H9 (cell line): ENCODE measurements around the gene PRSS38. TPM values are rescaled to one million over a fixed set of nuclear protein-coding genes. Genes with fewer than 3 reads are reported as not detected.

ENCODE experiments used
- DNase-seq: peaks from one replicate; pipeline ENCODE4 v3.0.0-alpha.2; 2017
- H2AFZ ChIP-seq: one replicate; pipeline ENCODE4 v1.6.1; 2013; ENCODE audit warnings: mild to moderate bottlenecking, low read length, control low read depth, moderate library complexity
- H2AK5ac ChIP-seq: 2 replicates; pipeline ENCODE4 v1.6.1; 2013; ENCODE audit warnings: low read length, control low read depth, mixed read lengths; ENCODE audit not compliant: insufficient read length
- H2BK120ac ChIP-seq: one replicate; pipeline ENCODE4 v1.6.1; 2013; ENCODE audit warnings: low read depth, mild to moderate bottlenecking, low read length, control low read depth, inconsistent platforms; ENCODE audit not compliant: poor library complexity, severe bottlenecking
- H2BK12ac ChIP-seq: 2 replicates; pipeline ENCODE4 v1.6.1; 2013; ENCODE audit warnings: low read length, control low read depth, mixed read lengths, low read depth; ENCODE audit not compliant: insufficient read length
- H2BK15ac ChIP-seq: 2 replicates; pipeline ENCODE4 v1.6.1; 2013; ENCODE audit warnings: low read depth, low read length, control low read depth
- H2BK20ac ChIP-seq: one replicate; pipeline ENCODE4 v1.6.1; 2013; ENCODE audit warnings: low read depth, mild to moderate bottlenecking, low read length, control low read depth, inconsistent platforms; ENCODE audit not compliant: poor library complexity, severe bottlenecking
- H2BK5ac ChIP-seq: 2 replicates; pipeline ENCODE4 v1.6.1; 2013; ENCODE audit warnings: low read length, control low read depth, mixed read lengths; ENCODE audit not compliant: insufficient read length
- H3K14ac ChIP-seq: 2 replicates; pipeline ENCODE4 v1.6.1; 2013; ENCODE audit warnings: low read length, control low read depth; ENCODE audit not compliant: insufficient read depth
- H3K18ac ChIP-seq: 2 replicates; pipeline ENCODE4 v1.6.1; 2013; ENCODE audit warnings: low read depth, mild to moderate bottlenecking, mixed read lengths, low read length, control low read depth; ENCODE audit not compliant: insufficient read length
- H3K23ac ChIP-seq: 2 replicates; pipeline ENCODE4 v1.6.1; 2013; ENCODE audit warnings: low read length, control low read depth, mixed read lengths, low read depth; ENCODE audit not compliant: insufficient read length
- H3K23me2 ChIP-seq: 2 replicates; pipeline ENCODE4 v1.6.1; 2013; ENCODE audit warnings: low read depth, mild to moderate bottlenecking, mixed read lengths, low read length, control low read depth; ENCODE audit not compliant: insufficient read length, poor library complexity, severe bottlenecking
- H3K27ac ChIP-seq: 2 replicates; pipeline ENCODE4 v1.5.1; 2013; ENCODE audit warnings: low read length, control low read depth, mixed read lengths, low read depth; ENCODE audit not compliant: insufficient read length
- H3K27me3 ChIP-seq: 2 replicates; pipeline ENCODE4 v1.6.1; 2013; ENCODE audit warnings: low read length, control low read depth, inconsistent platforms; ENCODE audit not compliant: insufficient read depth
- H3K4ac ChIP-seq: 2 replicates; pipeline ENCODE4 v1.6.1; 2013; ENCODE audit warnings: low read depth, mild to moderate bottlenecking, control low read depth, inconsistent platforms, low read length, moderate library complexity
- H3K4me1 ChIP-seq: 2 replicates; pipeline ENCODE4 v1.6.1; 2013; ENCODE audit warnings: low read length, control low read depth, inconsistent platforms; ENCODE audit not compliant: insufficient read depth
- H3K4me2 ChIP-seq: 2 replicates; pipeline ENCODE4 v1.6.1; 2013; ENCODE audit warnings: low read length, control low read depth, mixed read lengths; ENCODE audit not compliant: insufficient read length, insufficient read depth
- H3K56ac ChIP-seq: 2 replicates; pipeline ENCODE4 v1.6.1; 2013; ENCODE audit warnings: low read depth, mild to moderate bottlenecking, mixed read lengths, low read length, control low read depth; ENCODE audit not compliant: insufficient read length
- H3K79me1 ChIP-seq: 2 replicates; pipeline ENCODE4 v1.6.1; 2013; ENCODE audit warnings: low read depth, mild to moderate bottlenecking, moderate library complexity, low read length, control low read depth, inconsistent platforms; ENCODE audit not compliant: insufficient read depth, poor library complexity, severe bottlenecking
- H3K79me2 ChIP-seq: 2 replicates; pipeline ENCODE4 v1.6.1; 2013; ENCODE audit warnings: low read length, control low read depth, inconsistent platforms; ENCODE audit not compliant: insufficient read depth
- H3K9ac ChIP-seq: 2 replicates; pipeline ENCODE4 v1.6.1; 2013; ENCODE audit warnings: low read length, control low read depth, mixed read lengths; ENCODE audit not compliant: insufficient read length; ENCODE audit errors: extremely low read depth
- H3K9me3 ChIP-seq: one replicate; pipeline ENCODE4 v1.6.1; 2013; ENCODE audit warnings: low read depth, low read length, inconsistent platforms; ENCODE audit not compliant: control insufficient read depth
- H3T11ph ChIP-seq: one replicate; pipeline ENCODE4 v1.6.1; 2013; ENCODE audit warnings: mild to moderate bottlenecking, low read length, control low read depth, inconsistent platforms
- H4K20me1 ChIP-seq: one replicate; pipeline ENCODE4 v1.6.1; 2013; ENCODE audit not compliant: control insufficient read depth, insufficient read length, insufficient read depth
- H4K5ac ChIP-seq: 2 replicates; pipeline ENCODE4 v1.6.1; 2013; ENCODE audit warnings: low read depth, mild to moderate bottlenecking, mixed read lengths, low read length, control low read depth; ENCODE audit not compliant: insufficient read length
- H4K8ac ChIP-seq: replicated peaks from 2 replicates; pipeline ENCODE4 v1.6.1; 2013; ENCODE audit warnings: low read length, control low read depth, mixed read lengths, low read depth; ENCODE audit not compliant: insufficient read length
- H4K91ac ChIP-seq: 2 replicates; pipeline ENCODE4 v1.6.1; 2013; ENCODE audit warnings: low read depth, mild to moderate bottlenecking, moderate library complexity, mixed read lengths, low read length, control low read depth; ENCODE audit not compliant: insufficient read length
- H3K27ac Mint-ChIP-seq, 3 experiments: 2 replicates in 2 of 3; 3 replicates in 1 of 3; pipeline ENCODE4 v1.8.0; 2020 to 2021; ENCODE audit warnings: mixed read lengths in 3 of 3, mild to moderate bottlenecking in 1 of 3, moderate library complexity in 1 of 3
- H3K27me3 Mint-ChIP-seq: 2 replicates; pipeline ENCODE4 v1.8.0; 2021; ENCODE audit warnings: low read depth, mild to moderate bottlenecking, moderate library complexity, mixed read lengths
- H3K36me3 Mint-ChIP-seq, 3 experiments: 2 replicates in 2 of 3; 3 replicates in 1 of 3; pipeline ENCODE4 v1.8.0; 2020 to 2021; ENCODE audit warnings: low read depth in 3 of 3, mixed read lengths in 3 of 3; ENCODE audit not compliant: insufficient read depth in 1 of 3
- H3K4me1 Mint-ChIP-seq, 2 experiments: 2 replicates each; pipeline ENCODE4 v1.8.0; 2020; ENCODE audit warnings: mixed read lengths in 2 of 2
- H3K4me3 Mint-ChIP-seq, 2 experiments: 2 replicates in 1 of 2; 3 replicates in 1 of 2; pipeline ENCODE4 v1.8.0; 2020 to 2021; ENCODE audit warnings: mild to moderate bottlenecking in 2 of 2, mixed read lengths in 2 of 2, moderate library complexity in 1 of 2
- H3K9me3 Mint-ChIP-seq, 2 experiments: 2 replicates in 1 of 2; 3 replicates in 1 of 2; pipeline ENCODE4 v1.8.0; 2020; ENCODE audit warnings: mild to moderate bottlenecking in 2 of 2, mixed read lengths in 2 of 2, moderate library complexity in 1 of 2
- WGBS: extraction: QIAGEN DNeasy Blood & Tissue Kit; methylation state at CpG from one replicate; pipeline ENCODE4 v1.1.7; 2013; ENCODE audit warnings: missing lambda C conversion rate, low lambda C conversion rate, mixed read lengths; ENCODE audit not compliant: insufficient read length; ENCODE audit errors: extremely low coverage; 5-methylcytosine and 5-hydroxymethylcytosine counted together
- total RNA-seq: library from RNA; stranded (reverse); gene quantifications from 2 replicates; pipeline ENCODE4 v1.2.1, GENCODE V29; 2021
- TF ChIP-seq, protein P1 (sequence below): fragments of 200-600 bp; sonication (generic); conservative IDR thresholded peaks from 3 replicates; pipeline ENCODE4 v1.8.0; 2021; ENCODE audit warnings: antibody characterized with exemption, mild to moderate bottlenecking

The PRSS38 gene
- total RNA-seq, 1 experiment from 2014 or later, result not detected

DNA sequence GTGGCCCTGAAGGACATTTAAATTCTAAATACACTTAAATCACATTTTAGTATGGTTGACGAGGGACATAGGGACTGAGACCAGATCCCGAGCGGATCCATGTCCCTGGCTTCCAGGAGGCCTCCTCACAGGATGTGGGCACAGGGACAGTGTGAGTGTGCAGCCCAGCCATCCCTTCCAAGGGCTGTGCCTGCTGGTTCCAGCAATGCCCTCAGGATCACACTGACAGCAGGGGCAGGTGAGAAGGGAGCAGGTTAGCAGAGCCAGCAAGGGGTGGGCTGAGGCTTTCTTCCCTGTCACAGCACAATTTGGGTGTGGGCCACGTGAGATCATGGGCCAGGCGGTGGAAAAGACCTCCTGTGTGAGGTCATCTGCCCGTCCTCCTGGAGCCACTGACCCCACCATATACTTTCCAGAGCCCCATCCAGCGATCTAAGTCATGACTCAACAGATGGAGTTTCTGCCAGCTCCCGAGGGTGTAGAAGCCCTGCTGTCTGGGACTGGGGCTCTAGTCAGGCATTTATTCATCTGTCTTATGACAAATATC, 37.0 kb upstream of the PRSS38 start:
- H3K23ac ChIP-seq, result no peak overlapping the region
- H3K4me1 ChIP-seq, result no peaks in the 10 kb centered on the region
- H2AFZ ChIP-seq, result no peak overlapping the region
- H3K14ac ChIP-seq, result no peak overlapping the region; the same call in 1 of the 2 replicates
- H3K4me1 Mint-ChIP-seq, result no peaks in the 10 kb centered on the region
- H3K27ac Mint-ChIP-seq, result no peak overlapping the region; a peak in 1 of 7 replicates
- no peak overlapping the region for H3K18ac ChIP-seq
- no peak overlapping the region for H2BK120ac ChIP-seq
- H2AK5ac ChIP-seq, result no peak overlapping the region
- no peak overlapping the region for H3K56ac ChIP-seq
- no CpG with 5 or more reads among the region's 8 CpGs for WGBS
- H4K8ac ChIP-seq, result no peak overlapping the region
- H3K9ac ChIP-seq, result no peak overlapping the region
- no peak overlapping the region for H3K4me3 Mint-ChIP-seq
- H3K79me1 ChIP-seq, result no peaks in the 10 kb centered on the region
- H2BK20ac ChIP-seq, result no peak overlapping the region
- no peak overlapping the region for H3K4ac ChIP-seq
- no peaks in the 10 kb centered on the region for H3K23me2 ChIP-seq
- no peak overlapping the region for H4K5ac ChIP-seq
- peaks cover 2 to 20% (median 15%) of the 10 kb centered on the region in 3 experiments; a peak in 5 of 7 replicates for H3K36me3 Mint-ChIP-seq
- no peak overlapping the region for H2BK5ac ChIP-seq
- no peak overlapping the region for H4K91ac ChIP-seq
- no peak overlapping the region for H3K27ac ChIP-seq
- no peak for DNase-seq
- no peaks in the 10 kb centered on the region for H3K27me3 ChIP-seq
- TF ChIP-seq, protein P1, sequence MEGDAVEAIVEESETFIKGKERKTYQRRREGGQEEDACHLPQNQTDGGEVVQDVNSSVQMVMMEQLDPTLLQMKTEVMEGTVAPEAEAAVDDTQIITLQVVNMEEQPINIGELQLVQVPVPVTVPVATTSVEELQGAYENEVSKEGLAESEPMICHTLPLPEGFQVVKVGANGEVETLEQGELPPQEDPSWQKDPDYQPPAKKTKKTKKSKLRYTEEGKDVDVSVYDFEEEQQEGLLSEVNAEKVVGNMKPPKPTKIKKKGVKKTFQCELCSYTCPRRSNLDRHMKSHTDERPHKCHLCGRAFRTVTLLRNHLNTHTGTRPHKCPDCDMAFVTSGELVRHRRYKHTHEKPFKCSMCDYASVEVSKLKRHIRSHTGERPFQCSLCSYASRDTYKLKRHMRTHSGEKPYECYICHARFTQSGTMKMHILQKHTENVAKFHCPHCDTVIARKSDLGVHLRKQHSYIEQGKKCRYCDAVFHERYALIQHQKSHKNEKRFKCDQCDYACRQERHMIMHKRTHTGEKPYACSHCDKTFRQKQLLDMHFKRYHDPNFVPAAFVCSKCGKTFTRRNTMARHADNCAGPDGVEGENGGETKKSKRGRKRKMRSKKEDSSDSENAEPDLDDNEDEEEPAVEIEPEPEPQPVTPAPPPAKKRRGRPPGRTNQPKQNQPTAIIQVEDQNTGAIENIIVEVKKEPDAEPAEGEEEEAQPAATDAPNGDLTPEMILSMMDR, result no peak
- no peaks in the 10 kb centered on the region for H3K9me3 ChIP-seq
- no peak overlapping the region for H2BK12ac ChIP-seq
- no peak overlapping the region for H3K4me2 ChIP-seq
- no peaks in the 10 kb centered on the region for H4K20me1 ChIP-seq
- no peaks in the 10 kb centered on the region for H3K9me3 Mint-ChIP-seq
- H2BK15ac ChIP-seq, result no peak overlapping the region
- no peaks in the 10 kb centered on the region for H3K27me3 Mint-ChIP-seq
- H3T11ph ChIP-seq, result no peak overlapping the region
- no peaks in the 10 kb centered on the region for H3K79me2 ChIP-seq
